ENCODE measurements around the gene CCNQ. TPM values are rescaled to one million over a fixed set of nuclear protein-coding genes. Genes with fewer than 3 reads are reported as not detected.

CCNQ gene
- total and polyA plus RNA-seq, 10 of the 15 experiments (the other 5 are each of a cell fraction or from before 2014, with no cell fraction given): 0.45 to 36.2 (median 18.2) TPM

DNA sequence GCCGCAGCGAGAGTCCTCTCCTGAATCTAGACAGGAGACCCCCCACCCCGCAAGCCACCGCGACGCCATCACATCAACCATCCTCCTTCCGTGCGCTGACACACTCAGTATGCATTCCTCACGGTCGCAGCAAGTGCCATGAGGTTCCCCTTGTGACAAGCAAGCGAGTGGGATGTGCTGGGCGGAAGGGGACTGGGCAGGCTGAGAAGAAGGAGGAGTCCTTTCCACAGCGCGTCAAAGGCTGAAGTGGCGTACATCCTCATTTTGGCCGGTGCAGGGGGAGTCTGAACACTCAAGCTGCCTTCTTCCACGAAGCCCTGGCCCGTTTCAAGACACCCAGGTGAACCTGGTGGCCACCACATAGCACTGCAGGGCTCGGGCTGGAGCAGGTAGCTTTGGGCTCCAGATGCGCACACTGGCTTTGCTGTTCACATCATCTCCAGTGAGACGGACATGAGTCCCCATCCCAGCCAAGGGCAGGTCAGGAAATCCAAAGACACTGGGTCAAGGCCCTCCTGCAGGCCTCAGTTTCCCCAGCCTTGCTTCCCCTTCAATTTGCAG is 30.4 kb downstream of the CCNQ start:
- DNase-seq (ENCODE audit: low read depth, low spot score) (no peak), ATAC-seq (peak; percentile 52; the same call in 1 of the 3 replicates), FAIRE-seq (no peak)
- Histone ChIP-seq H3K36me3 (ENCODE audit: control insufficient read depth in 2 of 2, insufficient read depth in 2 of 2, low read length in 1 of 2) (no peaks in the 10 kb centered on the region), H3K79me2 (ENCODE audit: control insufficient read depth, insufficient read depth, low read length) (no peaks in the 10 kb centered on the region), H4K20me1 (ENCODE audit: control insufficient read depth, insufficient read depth) (no peaks in the 10 kb centered on the region), H3K4me3 (no peak overlapping the region), H3K4me1 (ENCODE audit: control insufficient read depth, insufficient read depth, low read length) (no peaks in the 10 kb centered on the region), H3K9me3 (replicated peaks; ENCODE audit: control insufficient read depth, insufficient read depth, low read length) (no peaks in the 10 kb centered on the region; the same call in 2 of the 3 replicates), H3K27me3 (replicated peaks in 1 of 2; ENCODE audit: control insufficient read depth in 2 of 2, insufficient read depth in 2 of 2, low read length in 1 of 2) (no peaks in the 10 kb centered on the region), H3K4me2 (ENCODE audit: control insufficient read depth, insufficient read depth) (no peak overlapping the region), H3K9ac (ENCODE audit: control insufficient read depth, insufficient read depth, low read length) (no peak overlapping the region), H3K27ac (ENCODE audit: control insufficient read depth, insufficient read depth) (no peak overlapping the region), H2AFZ (ENCODE audit: control insufficient read depth, low read depth, low read length) (no peak overlapping the region)
- POLR2A ChIA-PET: no interaction called here
- WGBS (ENCODE audit: insufficient coverage, insufficient replicate concordance, low lambda C conversion rate, missing lambda C conversion rate): 53% methylated on average over 21 of the region's 21 CpGs
- in situ Hi-C loops (cut with MboI): no loop called here
- no TSS peak for BruUV-seq (replicated peaks)
- RAD21 ChIA-PET (ENCODE audit: unreplicated experiment): no interaction called here
- intact Hi-C loops (cut with micrococcal nuclease; ENCODE audit: unreplicated experiment): no loop called here
- no peak for TF ChIP-seq GATAD2B (conservative IDR thresholded peaks at IDR 0.05; ENCODE audit: low read depth)
- TF ChIP-seq, protein P1, sequence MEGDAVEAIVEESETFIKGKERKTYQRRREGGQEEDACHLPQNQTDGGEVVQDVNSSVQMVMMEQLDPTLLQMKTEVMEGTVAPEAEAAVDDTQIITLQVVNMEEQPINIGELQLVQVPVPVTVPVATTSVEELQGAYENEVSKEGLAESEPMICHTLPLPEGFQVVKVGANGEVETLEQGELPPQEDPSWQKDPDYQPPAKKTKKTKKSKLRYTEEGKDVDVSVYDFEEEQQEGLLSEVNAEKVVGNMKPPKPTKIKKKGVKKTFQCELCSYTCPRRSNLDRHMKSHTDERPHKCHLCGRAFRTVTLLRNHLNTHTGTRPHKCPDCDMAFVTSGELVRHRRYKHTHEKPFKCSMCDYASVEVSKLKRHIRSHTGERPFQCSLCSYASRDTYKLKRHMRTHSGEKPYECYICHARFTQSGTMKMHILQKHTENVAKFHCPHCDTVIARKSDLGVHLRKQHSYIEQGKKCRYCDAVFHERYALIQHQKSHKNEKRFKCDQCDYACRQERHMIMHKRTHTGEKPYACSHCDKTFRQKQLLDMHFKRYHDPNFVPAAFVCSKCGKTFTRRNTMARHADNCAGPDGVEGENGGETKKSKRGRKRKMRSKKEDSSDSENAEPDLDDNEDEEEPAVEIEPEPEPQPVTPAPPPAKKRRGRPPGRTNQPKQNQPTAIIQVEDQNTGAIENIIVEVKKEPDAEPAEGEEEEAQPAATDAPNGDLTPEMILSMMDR (IDR thresholded peaks at IDR 0.05 in 2 of 3, conservative IDR thresholded peaks at IDR 0.05 in 1 of 3; ENCODE audit: control insufficient read depth in 2 of 3, extremely low read depth in 1 of 3, insufficient read depth in 1 of 3, low read depth in 3 of 3, low read length in 3 of 3): peak in 2 of 3 experiments; percentile 14 to 18; a peak in 1 of 6 replicates
- SMC1A ChIA-PET (ENCODE audit: uncharacterized antibody, unreplicated experiment): no interaction called here
- CTCF ChIA-PET: interaction anchor here (1.5 to 1.6 kb wide), 2 partner anchors 29 to 100 kb away, joined by 4 to 5 read pairs; no protein-coding TSS in a partner anchor

DNA sequence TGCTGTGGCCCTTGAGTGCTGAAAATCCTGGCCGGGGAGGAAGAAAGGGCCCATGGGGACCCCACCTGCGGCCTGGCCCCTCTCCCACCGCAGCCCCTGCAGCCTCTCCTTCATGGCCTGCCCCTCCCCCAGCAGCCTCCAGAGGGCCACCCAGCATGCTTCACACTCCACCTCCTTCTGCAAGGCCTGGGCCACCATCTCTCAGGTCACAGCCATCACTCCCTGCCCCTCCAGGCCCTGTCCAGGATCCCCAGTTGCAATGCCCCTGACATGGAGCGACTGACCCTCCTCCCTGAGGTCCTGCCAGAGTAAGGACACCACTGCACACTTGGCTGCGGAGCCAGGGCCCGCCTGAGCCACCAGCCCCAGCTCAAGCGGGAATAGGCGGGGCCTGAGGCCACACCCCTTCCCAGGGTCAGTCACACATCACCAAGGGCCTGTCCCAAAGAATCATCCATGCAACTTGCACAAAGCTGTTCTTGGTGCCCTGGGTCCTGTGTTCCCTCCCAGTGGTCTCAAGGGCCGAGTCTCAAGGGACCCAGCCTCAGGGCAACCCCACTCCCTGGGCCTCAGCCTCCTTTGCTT is 32.9 kb downstream of the CCNQ start:
- ChIA-PET RAD21 (ENCODE audit: unreplicated experiment) (no interaction called here), SMC1A (ENCODE audit: uncharacterized antibody, unreplicated experiment) (no interaction called here), POLR2A (no interaction called here), CTCF (interaction anchor here (0.7 to 1.2 kb wide), 2 partner anchors 8 to 90 kb away, joined by 3 to 4 read pairs; no protein-coding TSS in a partner anchor)
- no peaks in the 10 kb centered on the region for H3K36me3 ChIP-seq (ENCODE audit: control insufficient read depth in 2 of 2, insufficient read depth in 2 of 2, low read length in 1 of 2)
- H3K4me3 ChIP-seq: no peak overlapping the region
- no peak overlapping the region for H3K9ac ChIP-seq (ENCODE audit: control insufficient read depth, insufficient read depth, low read length)
- H3K4me1 ChIP-seq (ENCODE audit: control insufficient read depth, insufficient read depth, low read length): no peaks in the 10 kb centered on the region
- no peaks in the 10 kb centered on the region; a peak in 1 of 4 replicates for H3K27me3 ChIP-seq (replicated peaks in 1 of 2; ENCODE audit: control insufficient read depth in 2 of 2, insufficient read depth in 2 of 2, low read length in 1 of 2)
- H3K4me2 ChIP-seq (ENCODE audit: control insufficient read depth, insufficient read depth): no peak overlapping the region
- H3K27ac ChIP-seq (ENCODE audit: control insufficient read depth, insufficient read depth): no peak overlapping the region
- intact Hi-C loops (cut with micrococcal nuclease; ENCODE audit: unreplicated experiment): no loop called here
- H3K79me2 ChIP-seq (ENCODE audit: control insufficient read depth, insufficient read depth, low read length): no peaks in the 10 kb centered on the region
- no TSS peak for BruUV-seq (replicated peaks)
- ATAC-seq (peak; percentile 63), FAIRE-seq (no peak), DNase-seq (ENCODE audit: low read depth, low spot score) (no peak)
- no peaks in the 10 kb centered on the region for H3K9me3 ChIP-seq (replicated peaks; ENCODE audit: control insufficient read depth, insufficient read depth, low read length)
- 47% methylated on average over 8 of the region's 9 CpGs for WGBS (ENCODE audit: insufficient coverage, insufficient replicate concordance, low lambda C conversion rate, missing lambda C conversion rate)
- no peak overlapping the region for H2AFZ ChIP-seq (ENCODE audit: control insufficient read depth, low read depth, low read length)
- in situ Hi-C loops (cut with MboI): no loop called here
- no peaks in the 10 kb centered on the region for H4K20me1 ChIP-seq (ENCODE audit: control insufficient read depth, insufficient read depth)
- TF ChIP-seq MXI1 (IDR thresholded peaks at IDR 0.05; ENCODE audit: low read depth, low read length) (no peak), BACH1 (IDR thresholded peaks at IDR 0.05; ENCODE audit: borderline replicate concordance) (no peak), CHD2 (IDR thresholded peaks at IDR 0.05; ENCODE audit: borderline replicate concordance, low read depth, low read length) (no peak), ZSCAN29 (IDR thresholded peaks at IDR 0.05) (no peak), ZNF274 (IDR thresholded peaks at IDR 0.05; ENCODE audit: insufficient read depth, insufficient read length) (no peak), RCOR1 (conservative IDR thresholded peaks at IDR 0.05; ENCODE audit: low read depth, low read length) (no peak), SIX5 (IDR thresholded peaks at IDR 0.05; ENCODE audit: low read depth, low read length, severe bottlenecking) (no peak)
- TF ChIP-seq, protein P2, sequence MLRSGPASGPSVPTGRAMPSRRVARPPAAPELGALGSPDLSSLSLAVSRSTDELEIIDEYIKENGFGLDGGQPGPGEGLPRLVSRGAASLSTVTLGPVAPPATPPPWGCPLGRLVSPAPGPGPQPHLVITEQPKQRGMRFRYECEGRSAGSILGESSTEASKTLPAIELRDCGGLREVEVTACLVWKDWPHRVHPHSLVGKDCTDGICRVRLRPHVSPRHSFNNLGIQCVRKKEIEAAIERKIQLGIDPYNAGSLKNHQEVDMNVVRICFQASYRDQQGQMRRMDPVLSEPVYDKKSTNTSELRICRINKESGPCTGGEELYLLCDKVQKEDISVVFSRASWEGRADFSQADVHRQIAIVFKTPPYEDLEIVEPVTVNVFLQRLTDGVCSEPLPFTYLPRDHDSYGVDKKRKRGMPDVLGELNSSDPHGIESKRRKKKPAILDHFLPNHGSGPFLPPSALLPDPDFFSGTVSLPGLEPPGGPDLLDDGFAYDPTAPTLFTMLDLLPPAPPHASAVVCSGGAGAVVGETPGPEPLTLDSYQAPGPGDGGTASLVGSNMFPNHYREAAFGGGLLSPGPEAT (IDR thresholded peaks at IDR 0.05; ENCODE audit: low read depth): no peak

All from GM12878 (cell line).